Measurements from ENCODE around the gene TBC1D24. TPM values are rescaled to one million over a fixed set of nuclear protein-coding genes. Genes with fewer than 3 reads are reported as not detected.

TBC1D24 gene
- total RNA-seq, 1 donor from 2014 or later, result 19.6 TPM

Other genes with a start within 250 kb of the TBC1D24 start
- gene DNASE1L2, start 238.7 kb upstream of the TBC1D24 start, total RNA-seq, result 1.6 and 2.2 TPM in 2 replicates
- gene ECI1, start 223.5 kb upstream of the TBC1D24 start, total RNA-seq, result 35.5 and 36.5 TPM in 2 replicates
- 398 and 403 TPM in 2 replicates for gene RNPS1, start 207.0 kb upstream of the TBC1D24 start, total RNA-seq
- gene ABCA3, start 134.4 kb upstream of the TBC1D24 start, total RNA-seq, result 9.0 and 10.0 TPM in 2 replicates
- gene CCNF, start 45.7 kb upstream of the TBC1D24 start, total RNA-seq, result 45.3 and 46.7 TPM in 2 replicates
- 41.0 and 43.9 TPM in 2 replicates for gene TEDC2, start 15.0 kb upstream of the TBC1D24 start, total RNA-seq
- gene NTN3, start 3.8 kb upstream of the TBC1D24 start, total RNA-seq, result 0.10 TPM in 1 of 2 replicates, not detected in the other
- 117 and 119 TPM in 2 replicates for gene ATP6V0C, start 38.8 kb downstream of the TBC1D24 start, total RNA-seq
- 32.4 and 38.3 TPM in 2 replicates for gene AMDHD2, start 45.2 kb downstream of the TBC1D24 start, total RNA-seq
- gene CEMP1, start 56.3 kb downstream of the TBC1D24 start, total RNA-seq, result 0.23 and 0.49 TPM in 2 replicates
- gene PDPK1, start 62.9 kb downstream of the TBC1D24 start, total RNA-seq, result 50.8 and 60.2 TPM in 2 replicates
- 63.9 and 69.6 TPM in 2 replicates for gene KCTD5, start 207.4 kb downstream of the TBC1D24 start, total RNA-seq
- gene PRSS27, start 245.1 kb downstream of the TBC1D24 start, total RNA-seq, result 1.7 and 1.8 TPM in 2 replicates

Data from activated T-helper 1 cell treated with anti-CD3 and anti-CD28 coated beads, Interleukin-12 subunit alpha, Interleukin-12 subunit beta, Interleukin-2, Interleukin-4 antibody, amounts not matched to agents 30 ng/mL and 10 ng/mL and 1 ng/mL, durations not matched to agents 14 hours and 24 hours and 36 hours (primary cell).